SU-DHL-6 (cell line): Measurements from ENCODE around the gene HP1BP3.

Source experiments
- CTCF ChIP-seq: fragments of 200-600 bp; sonication (generic); IDR thresholded peaks from one replicate; pipeline ENCODE4 v1.5.1; 2017; ENCODE audit warnings: antibody characterized with exemption, mild to moderate bottlenecking, low read length, moderate library complexity; ENCODE audit not compliant: insufficient read depth, poor library complexity, severe bottlenecking
- EZH2phosphoT487 ChIP-seq: fragments of 200-600 bp; sonication (generic), shearing (Covaris generic); conservative IDR thresholded peaks from 2 replicates; pipeline ENCODE4 v1.6.1; 2018; ENCODE audit warnings: mild to moderate bottlenecking, antibody characterized with exemption, low read length, moderate library complexity, mixed read lengths

GRCh38 chr1:20719261-20719660 lies 67.8 kb downstream of the HP1BP3 start:
- no peak for TF ChIP-seq CTCF
- no peak for TF ChIP-seq EZH2phosphoT487
